Inferior parietal cortex (tissue), 1 donor: Measurements from ENCODE around the gene RILP.

Experiments used
- DNase-seq: peaks from one replicate; pipeline ENCODE4 v3.0.0-alpha.2; 2016; ENCODE audit errors: extremely low spot score

Gene RILP

GRCh38 chr17:1648173-1648962 is 1.3 kb downstream of the RILP start:
- DNase-seq, result no peak

DNA sequence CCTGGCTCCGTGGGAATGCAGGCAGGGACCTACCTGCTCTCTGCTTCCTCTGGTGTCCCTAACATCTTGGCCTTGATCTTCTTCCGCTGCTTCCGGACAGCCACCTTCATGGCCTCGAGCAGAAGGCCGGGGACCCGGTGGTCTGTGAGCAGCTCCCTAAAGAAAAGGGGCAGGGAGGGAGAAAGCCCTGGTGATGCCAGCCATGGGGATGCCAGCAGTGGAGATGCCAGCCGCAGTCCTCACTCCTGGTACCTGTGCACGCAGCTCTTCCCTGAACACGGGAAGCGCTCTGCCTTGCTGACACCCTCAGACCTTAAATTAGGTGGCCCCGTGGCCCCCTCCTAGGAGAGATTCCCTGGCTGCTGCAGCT is 1.9 kb downstream of the RILP start:
- no peak for DNase-seq

GRCh38 chr17:1646199-1646875 is 3.3 kb downstream of the RILP start:
- no peak for DNase-seq

DNA sequence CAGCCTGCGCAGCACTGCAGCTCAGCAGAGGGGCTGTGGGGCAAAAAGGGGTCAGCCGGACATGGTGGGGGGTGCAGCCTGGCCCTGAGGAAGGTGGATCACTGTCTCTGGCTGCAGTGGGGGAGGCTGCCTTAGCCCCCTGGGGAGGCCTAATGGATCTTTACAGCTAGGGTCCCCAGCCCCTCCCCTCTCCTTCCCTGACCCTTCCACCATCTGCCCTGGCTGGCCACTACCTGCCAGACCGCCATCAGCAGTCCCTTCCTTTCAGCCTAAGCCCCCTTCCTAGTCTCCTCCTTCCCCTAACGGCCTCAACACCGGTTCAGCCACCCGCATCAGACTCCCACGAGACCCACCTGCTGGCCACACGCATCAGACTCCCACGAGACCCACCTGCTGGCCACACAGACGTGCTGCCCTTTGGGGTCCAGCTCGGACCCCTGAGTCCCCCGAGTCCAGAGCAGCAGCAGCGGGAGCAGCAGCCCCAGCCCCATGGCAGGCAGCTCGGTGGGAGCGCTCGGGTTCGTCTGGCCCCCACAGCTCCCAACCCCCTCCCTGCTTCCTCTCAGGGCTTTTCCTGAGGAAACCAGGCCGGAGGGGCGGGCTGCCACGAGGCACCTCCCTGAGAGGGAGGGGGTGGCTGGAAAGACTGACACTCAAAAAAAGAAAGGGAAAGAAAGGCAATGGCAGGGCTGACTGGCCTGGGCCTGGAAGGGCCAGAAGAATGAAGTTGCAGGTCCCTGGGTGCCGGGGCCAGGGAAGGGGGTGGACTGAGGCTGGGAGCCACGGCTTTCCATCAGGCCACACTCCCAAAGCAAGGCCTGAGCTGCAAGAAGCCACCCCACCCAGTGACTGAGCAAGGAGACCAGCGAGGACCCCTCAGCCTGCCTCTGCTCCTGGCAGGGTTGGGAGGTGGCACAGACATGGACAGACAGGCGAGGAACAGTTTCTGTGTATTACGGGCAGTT is 4.2 kb downstream of the RILP start, which contains the start of gene SCARF1:
TSS of gene SCARF1 (minus strand) at position 526 of the 965 bp plus-strand sequence. CDS start at position 491, 35 bp downstream.
- DNase-seq, result no peak

DNA sequence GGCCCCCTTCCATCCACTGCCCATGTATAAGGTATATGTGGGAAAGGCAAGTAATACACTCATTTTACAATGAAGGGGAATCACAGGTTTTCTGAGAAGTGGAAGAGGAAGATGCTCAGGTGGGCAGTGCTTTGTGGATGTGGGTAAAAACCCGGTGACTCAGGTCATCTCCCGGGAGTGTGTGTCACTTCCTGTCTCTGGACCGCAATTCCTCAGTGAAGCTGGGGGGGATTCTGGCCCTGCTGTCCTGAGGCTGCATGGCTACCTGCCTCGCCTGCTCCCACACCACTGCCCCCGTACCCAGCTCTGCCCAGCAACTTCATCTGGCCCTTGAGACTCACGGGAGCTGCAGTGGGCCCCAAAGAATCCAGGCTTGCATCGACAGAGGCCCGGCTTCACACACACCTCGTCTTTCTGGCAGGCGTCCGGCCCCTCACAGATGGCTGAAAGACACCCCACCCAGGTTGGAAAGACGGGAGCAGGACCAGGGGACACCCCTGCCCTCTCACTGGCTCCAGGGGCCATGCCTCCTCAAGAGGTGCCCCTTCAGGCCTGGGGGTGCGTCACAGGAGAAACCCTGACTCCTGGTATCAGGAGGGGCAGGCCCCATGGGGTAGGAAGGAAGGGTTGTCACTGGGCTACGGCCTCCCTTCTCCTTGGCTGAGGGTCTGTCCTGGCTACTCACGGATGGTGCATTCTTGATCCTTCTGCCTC is 5.0 kb downstream of the RILP start:
- DNase-seq, result no peak

- DNase-seq, result no peak
These were observed 5.6 kb downstream of the RILP start for GRCh38 chr17:1643999-1644492.

GRCh38 chr17:1643293-1643998 is 6.2 kb downstream of the RILP start:
- no peak for DNase-seq

- no peak for DNase-seq
These were observed 8.6 kb downstream of the RILP start for GRCh38 chr17:1641065-1641403.

DNA sequence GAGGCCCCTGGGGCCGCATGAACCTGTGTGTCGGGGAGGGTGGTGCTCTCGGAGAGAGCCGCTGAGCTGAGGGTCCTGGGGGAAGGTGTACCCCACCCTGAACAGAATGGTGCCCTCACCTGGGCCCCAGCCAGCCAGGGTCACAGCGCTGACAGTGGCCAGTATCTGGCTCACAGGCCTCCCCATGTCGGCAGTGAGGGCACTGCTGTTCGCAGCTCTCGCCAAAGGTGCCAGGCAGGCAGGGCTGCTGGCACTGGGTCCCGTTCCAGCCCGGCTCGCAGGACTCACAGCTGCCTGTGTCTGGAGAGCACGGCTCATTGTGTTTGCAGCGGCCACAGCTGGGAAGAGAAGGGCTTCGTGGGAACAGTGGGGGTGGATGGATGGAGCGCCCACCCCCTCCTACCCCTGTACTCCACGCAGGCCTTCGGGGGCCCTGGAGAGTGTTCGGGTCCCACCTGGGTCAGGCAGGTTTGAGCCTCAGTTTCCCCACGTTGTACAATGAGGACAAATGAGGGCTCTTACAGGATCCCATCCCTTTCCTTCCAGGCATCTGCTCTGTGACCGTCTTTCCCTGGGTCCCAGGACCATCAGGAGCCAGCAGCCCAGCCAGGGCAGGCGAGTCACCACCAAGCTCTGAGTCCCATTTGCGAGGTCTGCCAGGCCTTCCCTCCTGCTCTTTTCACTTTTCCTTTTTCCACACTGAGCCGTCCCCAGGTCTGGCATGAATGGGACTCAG is 9.2 kb downstream of the RILP start:
- DNase-seq, result no peak

DNA sequence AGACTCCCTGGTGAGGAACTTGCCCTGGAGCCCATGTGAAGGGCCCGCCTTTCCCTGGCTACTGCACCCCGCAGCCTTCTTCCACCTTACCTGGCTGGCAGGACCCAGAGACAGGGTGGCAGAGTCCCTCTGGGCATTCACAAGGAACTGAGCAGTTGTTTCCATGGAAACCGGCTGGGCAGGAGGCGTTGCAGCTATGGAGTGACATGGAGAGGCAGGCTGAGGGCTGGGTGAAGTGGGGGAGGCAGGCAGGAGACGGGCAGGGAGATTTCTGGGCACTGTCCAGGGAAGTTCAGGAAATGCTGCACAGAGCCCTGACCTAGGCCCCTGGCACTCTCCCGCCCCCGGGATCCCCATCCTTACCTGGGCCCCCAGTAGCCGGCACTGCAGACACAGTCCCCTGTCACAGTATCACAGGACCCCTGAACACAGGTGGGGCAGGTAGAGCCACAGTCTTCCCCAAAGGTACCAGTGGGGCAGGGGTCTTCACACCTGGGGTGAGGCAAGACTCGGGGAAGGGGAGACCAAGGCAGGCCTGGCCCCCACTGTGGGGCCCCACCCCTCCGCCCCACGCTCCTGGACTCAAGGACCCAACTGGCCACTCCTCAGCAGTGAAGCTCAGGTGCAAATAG is 10.0 kb downstream of the RILP start:
- no peak for DNase-seq

DNA sequence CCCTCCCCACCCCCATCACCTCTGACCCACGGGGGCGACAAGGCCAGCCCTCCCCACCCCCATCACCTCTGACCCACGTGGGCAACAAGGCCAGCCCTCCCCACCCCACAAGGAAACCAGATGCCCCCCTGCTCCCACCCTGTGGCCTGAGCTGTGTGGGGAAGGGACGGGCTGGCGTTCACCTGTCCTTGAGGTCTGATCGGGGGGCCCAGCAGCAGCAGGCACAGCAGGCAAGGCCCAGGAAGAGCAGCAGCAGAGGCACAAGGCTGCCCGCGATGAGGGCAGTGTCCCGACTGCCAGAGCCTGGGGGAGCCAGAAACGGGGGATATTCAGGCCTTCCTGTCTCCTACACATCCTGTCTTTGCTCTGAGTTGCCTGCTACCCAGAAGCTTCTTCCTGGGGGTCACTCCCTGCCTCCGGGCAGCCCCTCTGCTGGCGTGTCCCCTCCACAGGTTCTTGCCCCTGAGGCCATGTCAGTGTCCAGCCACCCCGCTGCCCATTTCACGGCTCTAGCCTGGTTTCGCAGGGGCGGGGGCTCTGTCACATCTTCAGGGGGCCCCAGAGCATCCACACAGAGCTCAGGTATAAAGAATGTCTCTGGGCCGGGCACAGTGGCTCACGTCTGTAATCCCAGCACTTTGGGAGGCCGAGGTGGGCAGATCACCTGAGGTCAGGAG is 10.9 kb downstream of the RILP start:
- DNase-seq, result no peak

DNA sequence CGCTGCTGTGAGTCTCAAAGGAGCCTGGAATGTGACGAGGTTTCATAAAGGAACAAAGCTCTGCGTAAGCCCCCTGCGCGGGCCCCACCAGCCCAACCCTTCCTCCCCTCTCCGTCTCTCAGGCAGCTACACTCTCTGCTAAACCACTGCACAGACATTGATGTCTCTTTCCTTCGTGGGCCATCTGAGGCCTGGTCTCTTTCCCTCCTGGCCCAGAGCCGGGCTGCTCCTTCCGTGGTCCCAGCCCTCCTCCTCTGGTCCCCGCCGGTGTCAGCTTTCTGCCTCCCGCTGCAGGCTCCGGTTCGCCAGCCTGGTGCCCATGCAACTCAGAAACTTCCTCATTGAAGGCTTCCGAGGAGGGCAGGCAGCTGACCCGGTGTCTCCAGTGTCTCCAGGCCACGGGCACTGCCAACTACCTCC is 11.5 kb downstream of the RILP start:
- DNase-seq, result no peak

- no peak for DNase-seq
These were observed 12.9 kb downstream of the RILP start for GRCh38 chr17:1636732-1637285.

GRCh38 chr17:1635675-1636465 is 13.8 kb downstream of the RILP start:
- DNase-seq, result no peak

DNA sequence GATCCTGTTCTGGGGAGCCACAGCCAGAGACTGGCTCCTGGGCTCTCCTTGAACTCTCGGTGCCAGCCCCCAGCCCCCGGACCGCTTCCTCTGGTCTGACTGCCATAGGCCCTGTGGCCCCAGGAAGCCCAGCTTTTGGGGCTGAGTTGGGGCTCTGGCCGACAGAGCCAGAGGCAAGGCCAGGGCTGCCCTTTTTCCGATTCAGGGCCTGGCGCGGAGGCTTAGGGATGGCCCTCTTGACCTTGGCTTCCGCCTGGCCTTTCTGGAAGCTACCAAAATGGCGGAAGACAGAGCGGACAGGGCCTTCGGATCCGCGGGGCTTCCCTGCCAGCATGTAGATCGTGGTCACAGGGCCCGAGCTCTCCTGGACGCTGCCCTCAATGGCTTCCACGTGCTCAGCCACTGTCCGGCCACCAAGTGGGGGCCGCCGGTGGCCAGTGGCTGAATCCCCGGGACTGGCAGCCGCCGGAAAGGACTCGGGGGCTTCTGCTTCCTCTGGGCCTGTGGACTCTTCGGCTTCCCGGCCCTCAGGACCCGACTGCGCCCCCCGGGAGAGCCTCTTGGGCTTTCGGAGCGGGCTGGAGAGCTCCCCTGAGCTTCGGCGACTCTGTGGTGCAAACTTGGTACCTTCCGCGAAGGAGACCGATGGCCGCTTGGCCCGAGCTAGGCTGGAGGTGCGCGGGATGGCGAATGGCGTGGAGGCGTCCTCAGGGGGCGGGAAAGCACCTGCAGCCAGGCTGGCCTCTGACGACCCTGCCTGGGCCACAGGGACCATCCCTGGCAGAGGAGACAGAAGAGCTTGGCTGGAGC is 14.6 kb downstream of the RILP start:
- DNase-seq, result no peak

- no peak for DNase-seq
These were observed 19.0 kb downstream of the RILP start for GRCh38 chr17:1630662-1631061.
